K562 (cell line): Measurements from ENCODE around the gene NCOA6. TPM values are rescaled to one million over a fixed set of nuclear protein-coding genes. Genes with fewer than 3 reads are reported as not detected.

Experiments
- CHCHD3 ChIP-seq: fragments of 250-450 bp; sonication (Bioruptor Pico); IDR thresholded peaks from 2 replicates; pipeline ENCODE4 v2.1.2; 2022; ENCODE audit warnings: mild to moderate bottlenecking
- LCOR ChIP-seq: sonication (generic); formaldehyde crosslinking; IDR thresholded peaks from 2 replicates; pipeline ENCODE4 v1.8.0; 2022; ENCODE audit warnings: mild to moderate bottlenecking, missing genetic modification reagents
- NELFE ChIP-seq: IDR thresholded peaks from 2 replicates; pipeline ENCODE4 v1.6.1; 2011; ENCODE audit warnings: mild to moderate bottlenecking; ENCODE audit not compliant: insufficient read depth, insufficient read length
- ZNF589 ChIP-seq: fragments of 200-800 bp; sonication (Bioruptor generic); IDR thresholded peaks from 2 replicates; pipeline ENCODE4 v1.6.1; 2016; ENCODE audit warnings: low read depth, missing genetic modification characterization, missing compliant biosample characterization
- polyA plus RNA-seq, 8 experiments: library from polyadenylated mRNA; depleted of rRNA in 4 of 8; stranded (reverse) in 5 of 8; unstranded in 3 of 8; fragments of >200 nt; fragmentation: Nextera tagmentation in 2 of 8; fragmentation: Illumina TruSeq in 1 of 8; extraction: Ambion mirVana in 2 of 8; extraction: Trizol in 1 of 8; gene quantifications; 2 replicates each; pipeline versions ENCODE4 v1.2.1 to v1.2.3, GENCODE V29; 2011 to 2014; ENCODE audit warnings: inconsistent platforms in 1 of 8, missing spikeins in 1 of 8
- total RNA-seq, 7 experiments: library from RNA; depleted of rRNA in 6 of 7; stranded (reverse); fragments of >200 nt in 6 of 7; fragmentation: Illumina TruSeq in 2 of 7; extraction: Trizol in 2 of 7; gene quantifications; 2 replicates each; pipeline versions ENCODE4 v1.2.1 to v1.2.3, GENCODE V29; 2011 to 2021; ENCODE audit warnings: low replicate concordance in 1 of 7
- TF ChIP-seq, protein P1 (sequence below): fragments of 200-600 bp; sonication (generic); IDR thresholded peaks from one replicate; pipeline ENCODE4 v1.6.1; 2012; ENCODE audit warnings: mild to moderate bottlenecking, low read depth, low read length, inconsistent platforms
- TF ChIP-seq, protein P2 (sequence below): fragments of 450-650 bp; IDR thresholded peaks from 2 replicates; pipeline ENCODE4 v1.6.1; 2016; ENCODE audit warnings: antibody characterized with exemption
- TF ChIP-seq, protein P3 (sequence below): fragments of 450-650 bp; IDR thresholded peaks from 2 replicates; pipeline ENCODE4 v1.6.1; 2016; ENCODE audit warnings: borderline replicate concordance

The NCOA6 gene
- total and polyA plus RNA-seq, 9 of the 15 experiments (the other 6 are each of a cell fraction or from before 2014, with no cell fraction given) = 6.1 to 25.0 (median 9.5) TPM

GRCh38 chr20:34703424-34704176 is 121.9 kb downstream of the NCOA6 start (continued):
- TF ChIP-seq, protein P1, sequence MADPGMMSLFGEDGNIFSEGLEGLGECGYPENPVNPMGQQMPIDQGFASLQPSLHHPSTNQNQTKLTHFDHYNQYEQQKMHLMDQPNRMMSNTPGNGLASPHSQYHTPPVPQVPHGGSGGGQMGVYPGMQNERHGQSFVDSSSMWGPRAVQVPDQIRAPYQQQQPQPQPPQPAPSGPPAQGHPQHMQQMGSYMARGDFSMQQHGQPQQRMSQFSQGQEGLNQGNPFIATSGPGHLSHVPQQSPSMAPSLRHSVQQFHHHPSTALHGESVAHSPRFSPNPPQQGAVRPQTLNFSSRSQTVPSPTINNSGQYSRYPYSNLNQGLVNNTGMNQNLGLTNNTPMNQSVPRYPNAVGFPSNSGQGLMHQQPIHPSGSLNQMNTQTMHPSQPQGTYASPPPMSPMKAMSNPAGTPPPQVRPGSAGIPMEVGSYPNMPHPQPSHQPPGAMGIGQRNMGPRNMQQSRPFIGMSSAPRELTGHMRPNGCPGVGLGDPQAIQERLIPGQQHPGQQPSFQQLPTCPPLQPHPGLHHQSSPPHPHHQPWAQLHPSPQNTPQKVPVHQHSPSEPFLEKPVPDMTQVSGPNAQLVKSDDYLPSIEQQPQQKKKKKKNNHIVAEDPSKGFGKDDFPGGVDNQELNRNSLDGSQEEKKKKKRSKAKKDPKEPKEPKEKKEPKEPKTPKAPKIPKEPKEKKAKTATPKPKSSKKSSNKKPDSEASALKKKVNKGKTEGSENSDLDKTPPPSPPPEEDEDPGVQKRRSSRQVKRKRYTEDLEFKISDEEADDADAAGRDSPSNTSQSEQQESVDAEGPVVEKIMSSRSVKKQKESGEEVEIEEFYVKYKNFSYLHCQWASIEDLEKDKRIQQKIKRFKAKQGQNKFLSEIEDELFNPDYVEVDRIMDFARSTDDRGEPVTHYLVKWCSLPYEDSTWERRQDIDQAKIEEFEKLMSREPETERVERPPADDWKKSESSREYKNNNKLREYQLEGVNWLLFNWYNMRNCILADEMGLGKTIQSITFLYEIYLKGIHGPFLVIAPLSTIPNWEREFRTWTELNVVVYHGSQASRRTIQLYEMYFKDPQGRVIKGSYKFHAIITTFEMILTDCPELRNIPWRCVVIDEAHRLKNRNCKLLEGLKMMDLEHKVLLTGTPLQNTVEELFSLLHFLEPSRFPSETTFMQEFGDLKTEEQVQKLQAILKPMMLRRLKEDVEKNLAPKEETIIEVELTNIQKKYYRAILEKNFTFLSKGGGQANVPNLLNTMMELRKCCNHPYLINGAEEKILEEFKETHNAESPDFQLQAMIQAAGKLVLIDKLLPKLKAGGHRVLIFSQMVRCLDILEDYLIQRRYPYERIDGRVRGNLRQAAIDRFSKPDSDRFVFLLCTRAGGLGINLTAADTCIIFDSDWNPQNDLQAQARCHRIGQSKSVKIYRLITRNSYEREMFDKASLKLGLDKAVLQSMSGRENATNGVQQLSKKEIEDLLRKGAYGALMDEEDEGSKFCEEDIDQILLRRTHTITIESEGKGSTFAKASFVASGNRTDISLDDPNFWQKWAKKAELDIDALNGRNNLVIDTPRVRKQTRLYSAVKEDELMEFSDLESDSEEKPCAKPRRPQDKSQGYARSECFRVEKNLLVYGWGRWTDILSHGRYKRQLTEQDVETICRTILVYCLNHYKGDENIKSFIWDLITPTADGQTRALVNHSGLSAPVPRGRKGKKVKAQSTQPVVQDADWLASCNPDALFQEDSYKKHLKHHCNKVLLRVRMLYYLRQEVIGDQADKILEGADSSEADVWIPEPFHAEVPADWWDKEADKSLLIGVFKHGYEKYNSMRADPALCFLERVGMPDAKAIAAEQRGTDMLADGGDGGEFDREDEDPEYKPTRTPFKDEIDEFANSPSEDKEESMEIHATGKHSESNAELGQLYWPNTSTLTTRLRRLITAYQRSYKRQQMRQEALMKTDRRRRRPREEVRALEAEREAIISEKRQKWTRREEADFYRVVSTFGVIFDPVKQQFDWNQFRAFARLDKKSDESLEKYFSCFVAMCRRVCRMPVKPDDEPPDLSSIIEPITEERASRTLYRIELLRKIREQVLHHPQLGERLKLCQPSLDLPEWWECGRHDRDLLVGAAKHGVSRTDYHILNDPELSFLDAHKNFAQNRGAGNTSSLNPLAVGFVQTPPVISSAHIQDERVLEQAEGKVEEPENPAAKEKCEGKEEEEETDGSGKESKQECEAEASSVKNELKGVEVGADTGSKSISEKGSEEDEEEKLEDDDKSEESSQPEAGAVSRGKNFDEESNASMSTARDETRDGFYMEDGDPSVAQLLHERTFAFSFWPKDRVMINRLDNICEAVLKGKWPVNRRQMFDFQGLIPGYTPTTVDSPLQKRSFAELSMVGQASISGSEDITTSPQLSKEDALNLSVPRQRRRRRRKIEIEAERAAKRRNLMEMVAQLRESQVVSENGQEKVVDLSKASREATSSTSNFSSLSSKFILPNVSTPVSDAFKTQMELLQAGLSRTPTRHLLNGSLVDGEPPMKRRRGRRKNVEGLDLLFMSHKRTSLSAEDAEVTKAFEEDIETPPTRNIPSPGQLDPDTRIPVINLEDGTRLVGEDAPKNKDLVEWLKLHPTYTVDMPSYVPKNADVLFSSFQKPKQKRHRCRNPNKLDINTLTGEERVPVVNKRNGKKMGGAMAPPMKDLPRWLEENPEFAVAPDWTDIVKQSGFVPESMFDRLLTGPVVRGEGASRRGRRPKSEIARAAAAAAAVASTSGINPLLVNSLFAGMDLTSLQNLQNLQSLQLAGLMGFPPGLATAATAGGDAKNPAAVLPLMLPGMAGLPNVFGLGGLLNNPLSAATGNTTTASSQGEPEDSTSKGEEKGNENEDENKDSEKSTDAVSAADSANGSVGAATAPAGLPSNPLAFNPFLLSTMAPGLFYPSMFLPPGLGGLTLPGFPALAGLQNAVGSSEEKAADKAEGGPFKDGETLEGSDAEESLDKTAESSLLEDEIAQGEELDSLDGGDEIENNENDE = no peak
- no peak for TF ChIP-seq CHCHD3 (CRISPR knock-in tag)
- no peak for TF ChIP-seq NELFE
- TF ChIP-seq ZNF589 = 0 out of 2 replicates have a peak, but pooled peaks have one; percentile 4
- TF ChIP-seq, protein P2, sequence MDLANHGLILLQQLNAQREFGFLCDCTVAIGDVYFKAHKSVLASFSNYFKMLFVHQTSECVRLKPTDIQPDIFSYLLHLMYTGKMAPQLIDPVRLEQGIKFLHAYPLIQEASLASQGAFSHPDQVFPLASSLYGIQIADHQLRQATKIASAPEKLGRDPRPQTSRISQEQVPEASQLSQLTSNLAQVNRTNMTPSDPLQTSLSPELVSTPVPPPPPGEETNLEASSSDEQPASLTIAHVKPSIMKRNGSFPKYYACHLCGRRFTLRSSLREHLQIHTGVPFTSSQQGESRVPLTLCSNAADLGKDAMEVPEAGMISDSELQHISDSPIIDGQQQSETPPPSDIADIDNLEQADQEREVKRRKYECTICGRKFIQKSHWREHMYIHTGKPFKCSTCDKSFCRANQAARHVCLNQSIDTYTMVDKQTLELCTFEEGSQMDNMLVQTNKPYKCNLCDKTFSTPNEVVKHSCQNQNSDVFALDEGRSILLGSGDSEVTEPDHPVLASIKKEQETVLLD = 0 out of 2 replicates have a peak, but pooled peaks have one; percentile 30
- TF ChIP-seq LCOR (CRISPR knock-in tag) = no peak
- TF ChIP-seq, protein P3, sequence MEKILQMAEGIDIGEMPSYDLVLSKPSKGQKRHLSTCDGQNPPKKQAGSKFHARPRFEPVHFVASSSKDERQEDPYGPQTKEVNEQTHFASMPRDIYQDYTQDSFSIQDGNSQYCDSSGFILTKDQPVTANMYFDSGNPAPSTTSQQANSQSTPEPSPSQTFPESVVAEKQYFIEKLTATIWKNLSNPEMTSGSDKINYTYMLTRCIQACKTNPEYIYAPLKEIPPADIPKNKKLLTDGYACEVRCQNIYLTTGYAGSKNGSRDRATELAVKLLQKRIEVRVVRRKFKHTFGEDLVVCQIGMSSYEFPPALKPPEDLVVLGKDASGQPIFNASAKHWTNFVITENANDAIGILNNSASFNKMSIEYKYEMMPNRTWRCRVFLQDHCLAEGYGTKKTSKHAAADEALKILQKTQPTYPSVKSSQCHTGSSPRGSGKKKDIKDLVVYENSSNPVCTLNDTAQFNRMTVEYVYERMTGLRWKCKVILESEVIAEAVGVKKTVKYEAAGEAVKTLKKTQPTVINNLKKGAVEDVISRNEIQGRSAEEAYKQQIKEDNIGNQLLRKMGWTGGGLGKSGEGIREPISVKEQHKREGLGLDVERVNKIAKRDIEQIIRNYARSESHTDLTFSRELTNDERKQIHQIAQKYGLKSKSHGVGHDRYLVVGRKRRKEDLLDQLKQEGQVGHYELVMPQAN = peak; percentile 80
